HG02610 (cell line): ENCODE measurements around the gene PSMD3.

Source experiments
- ATAC-seq: cut with Tn5 transposase; IDR thresholded peaks from one replicate; pipeline ENCODE4 v1.9.1; 2021; ENCODE audit warnings: mild to moderate bottlenecking, moderate library complexity; ENCODE audit not compliant: unreplicated experiment

PSMD3 gene

GRCh38 chr17:40041196-40041595, 60.6 kb downstream of the PSMD3 start:
- no peak for ATAC-seq
